ENCODE measurements around the gene SENP1.

The SENP1 gene

DNA sequence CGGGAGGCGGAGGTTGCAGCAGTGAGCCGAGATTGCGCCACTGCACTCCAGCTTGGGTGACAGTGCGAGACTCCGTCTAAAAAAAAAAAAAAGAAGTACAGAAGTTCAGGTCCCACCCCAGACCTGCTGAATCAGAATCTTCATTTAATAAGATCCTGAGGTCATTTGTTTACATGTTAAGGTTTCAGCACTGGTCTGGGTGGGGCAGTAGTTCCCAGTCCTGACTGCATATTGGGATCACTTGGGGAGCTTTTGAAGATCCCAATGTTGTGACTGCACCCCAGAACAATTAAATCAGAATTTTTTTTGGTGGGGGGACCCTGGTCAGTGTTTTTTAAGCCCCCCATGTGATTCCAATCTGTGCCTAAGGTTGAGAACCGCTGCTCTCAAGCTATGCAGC lies 89.9 kb downstream of the SENP1 start:
- no peak for DNase-seq

DNA sequence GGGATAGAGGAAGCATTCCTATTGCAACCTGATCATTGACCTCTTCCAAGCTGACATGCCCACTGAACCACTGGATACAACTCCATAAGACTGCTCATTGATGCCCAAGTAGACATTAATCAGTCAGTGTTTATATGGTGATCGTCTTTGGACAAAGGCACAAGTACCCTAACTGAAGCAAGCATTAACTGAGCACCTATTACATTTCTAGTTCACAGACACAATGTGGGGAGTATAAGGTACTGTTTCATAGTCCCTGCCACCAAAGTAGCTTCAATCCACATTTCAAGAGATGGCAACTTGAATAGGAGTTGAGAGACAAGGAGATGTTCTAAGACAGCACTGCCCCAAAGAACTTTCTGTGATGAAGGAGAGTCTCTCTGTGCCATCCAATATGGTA lies 90.8 kb downstream of the SENP1 start:
- no peak for DNase-seq

DNA sequence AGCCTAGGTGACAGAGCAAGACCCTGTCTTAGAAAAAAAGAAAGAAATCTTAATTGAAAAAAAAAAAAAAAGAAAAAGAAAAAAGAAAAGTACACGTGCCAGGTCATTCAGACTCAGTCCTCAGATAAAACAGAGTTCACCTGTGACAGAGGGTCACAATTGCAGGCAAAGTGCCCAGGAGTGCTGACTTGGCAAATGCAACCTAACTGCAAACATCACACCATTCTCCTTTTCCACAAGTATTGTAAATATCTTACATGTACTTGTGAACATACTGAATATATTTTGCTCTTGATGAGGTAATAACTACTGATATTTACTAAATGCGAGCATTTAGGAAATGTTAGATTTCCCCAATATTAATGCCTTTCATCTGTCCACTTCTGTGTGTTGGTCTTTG lies 92.6 kb downstream of the SENP1 start:
- DNase-seq, result no peak

DNA sequence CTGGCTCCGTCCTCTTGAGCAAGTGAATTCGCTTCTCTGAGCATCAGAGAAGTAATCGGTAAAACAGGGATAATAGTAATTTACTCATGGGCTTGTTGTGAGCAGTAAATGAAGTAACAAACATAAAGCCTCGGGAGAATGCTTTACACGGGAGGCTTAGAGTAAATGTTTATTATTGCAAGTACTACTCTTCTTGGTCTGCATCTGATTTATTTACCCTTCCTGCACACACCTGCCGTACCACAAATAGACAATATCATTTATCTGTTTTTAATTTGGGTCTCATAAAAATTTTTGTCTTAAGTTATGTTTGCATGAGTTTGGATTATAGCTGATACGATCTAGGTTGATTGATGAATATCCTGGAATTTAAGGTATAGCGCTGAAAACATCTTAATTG lies 93.8 kb downstream of the SENP1 start:
- DNase-seq, result no peak

DNA sequence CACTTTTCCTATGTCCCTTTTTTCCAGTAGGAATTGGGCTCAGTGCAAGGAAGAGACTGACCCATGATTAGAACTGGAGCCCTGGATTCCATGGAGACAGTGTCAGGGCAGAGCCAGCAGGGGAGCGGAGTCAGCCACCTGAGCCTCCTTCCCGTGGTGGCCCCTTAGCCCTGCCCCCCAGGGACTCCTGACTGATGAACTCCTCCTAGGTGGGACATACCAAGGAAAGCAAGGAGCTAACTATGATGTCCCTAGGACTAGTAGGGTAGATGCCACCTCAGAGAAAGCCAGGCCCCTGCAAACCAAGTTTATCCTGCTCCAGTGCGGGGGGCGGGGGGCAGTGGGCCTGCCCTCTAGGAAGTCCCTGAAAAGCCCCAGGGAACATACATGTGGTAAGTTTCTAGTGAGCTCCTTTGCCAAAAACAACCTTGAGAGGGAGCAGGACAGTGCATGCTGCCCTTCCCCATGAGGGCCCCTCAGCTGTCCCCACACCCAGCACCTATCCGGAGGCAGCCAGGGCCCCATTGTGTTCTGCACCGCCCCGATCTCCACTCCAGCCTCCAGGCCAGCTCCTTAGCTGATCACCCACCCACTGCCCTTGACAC lies 95.4 kb downstream of the SENP1 start:
- no peak for DNase-seq

DNA sequence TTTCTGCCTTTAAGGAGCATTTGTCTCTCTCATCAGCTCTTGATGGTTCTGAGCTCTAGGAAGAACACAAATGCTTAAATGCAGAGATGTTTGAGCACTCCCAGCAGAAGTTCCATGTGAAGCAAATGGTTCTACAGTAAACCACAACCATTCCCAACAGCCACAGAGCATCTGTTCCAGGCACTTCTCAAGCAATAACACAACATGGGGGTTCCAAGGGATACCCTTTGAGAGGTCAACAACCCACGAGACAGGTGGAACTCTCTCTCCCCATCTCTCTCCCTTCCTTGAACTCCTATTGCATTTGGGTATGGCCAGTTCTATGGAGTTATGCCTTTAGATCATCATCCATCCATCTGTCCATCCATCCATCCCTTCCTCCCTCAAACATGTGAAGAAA lies 96.4 kb downstream of the SENP1 start:
- no peak for DNase-seq

DNA sequence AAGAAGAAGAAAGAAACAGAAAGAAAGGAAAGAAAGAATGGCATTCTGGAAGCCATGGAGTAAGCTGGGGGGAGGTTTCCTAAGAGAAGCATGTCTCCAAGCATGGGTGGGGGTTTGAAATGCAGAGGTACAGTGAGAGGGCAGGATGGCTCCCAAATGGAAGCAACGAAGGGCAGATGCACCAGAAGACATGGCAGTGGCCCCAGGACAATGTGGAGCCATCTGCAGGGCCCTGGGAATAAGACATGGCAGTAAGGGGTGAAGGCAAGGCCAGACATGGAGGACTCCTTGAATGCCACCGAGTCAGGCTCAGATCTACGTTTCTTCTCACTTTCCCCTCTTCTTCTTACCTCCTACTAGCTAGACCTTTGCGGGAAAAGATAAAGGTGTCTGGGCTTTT lies 96.9 kb downstream of the SENP1 start:
- DNase-seq, result no peak

DNA sequence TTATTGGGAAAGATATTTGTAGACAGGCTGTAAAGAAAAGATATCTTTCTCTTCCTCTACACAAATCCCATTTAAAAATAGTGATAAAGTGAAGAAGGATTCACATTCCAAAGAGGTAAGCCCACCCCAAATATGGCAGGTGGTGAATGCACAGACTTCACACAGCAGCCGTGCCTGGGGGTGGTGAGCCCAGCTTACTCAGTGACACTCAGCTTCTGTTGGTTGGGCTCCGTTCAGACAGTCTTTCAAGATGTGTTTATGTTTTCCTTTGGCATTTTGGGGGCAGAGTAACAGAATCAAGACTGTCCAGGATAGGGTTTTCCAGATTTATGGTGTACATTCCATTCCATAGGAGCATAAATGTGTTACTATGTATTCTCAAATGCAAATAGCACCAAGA lies 97.5 kb downstream of the SENP1 start:
- DNase-seq, result no peak

DNA sequence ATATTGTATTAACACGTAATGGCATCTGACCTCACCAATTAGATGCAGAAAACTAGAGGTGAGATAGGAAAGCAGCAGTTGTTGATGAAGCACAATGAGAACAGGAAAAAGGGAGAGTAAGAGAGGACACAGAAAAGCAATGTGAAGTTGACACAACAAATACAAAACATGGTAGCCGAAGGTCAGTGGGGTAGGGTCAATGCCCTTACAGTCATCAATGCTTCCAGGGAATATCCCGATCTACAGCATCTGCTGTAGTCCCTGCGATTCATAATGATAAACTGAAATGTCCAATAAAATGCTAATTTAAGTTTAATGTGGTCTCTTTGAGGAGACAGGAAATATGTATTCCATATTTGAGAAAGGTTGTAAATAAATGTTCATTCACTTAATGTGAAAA lies 98.7 kb downstream of the SENP1 start:
- no peak for DNase-seq

DNA sequence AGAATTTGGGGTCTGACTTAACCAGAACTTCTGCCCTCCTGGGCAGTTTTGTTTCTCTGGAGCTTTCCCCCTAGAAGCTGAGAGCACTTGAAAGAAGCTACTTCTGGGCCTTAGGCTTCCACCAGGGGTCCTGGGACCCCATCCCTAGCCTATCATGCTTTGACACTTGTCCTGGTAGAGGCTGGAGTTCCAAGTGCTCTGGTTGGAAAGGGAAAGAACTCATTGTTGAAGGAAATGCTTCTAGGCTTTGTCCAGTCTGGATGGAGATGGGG lies 100.2 kb downstream of the SENP1 start:
- no peak for DNase-seq

DNA sequence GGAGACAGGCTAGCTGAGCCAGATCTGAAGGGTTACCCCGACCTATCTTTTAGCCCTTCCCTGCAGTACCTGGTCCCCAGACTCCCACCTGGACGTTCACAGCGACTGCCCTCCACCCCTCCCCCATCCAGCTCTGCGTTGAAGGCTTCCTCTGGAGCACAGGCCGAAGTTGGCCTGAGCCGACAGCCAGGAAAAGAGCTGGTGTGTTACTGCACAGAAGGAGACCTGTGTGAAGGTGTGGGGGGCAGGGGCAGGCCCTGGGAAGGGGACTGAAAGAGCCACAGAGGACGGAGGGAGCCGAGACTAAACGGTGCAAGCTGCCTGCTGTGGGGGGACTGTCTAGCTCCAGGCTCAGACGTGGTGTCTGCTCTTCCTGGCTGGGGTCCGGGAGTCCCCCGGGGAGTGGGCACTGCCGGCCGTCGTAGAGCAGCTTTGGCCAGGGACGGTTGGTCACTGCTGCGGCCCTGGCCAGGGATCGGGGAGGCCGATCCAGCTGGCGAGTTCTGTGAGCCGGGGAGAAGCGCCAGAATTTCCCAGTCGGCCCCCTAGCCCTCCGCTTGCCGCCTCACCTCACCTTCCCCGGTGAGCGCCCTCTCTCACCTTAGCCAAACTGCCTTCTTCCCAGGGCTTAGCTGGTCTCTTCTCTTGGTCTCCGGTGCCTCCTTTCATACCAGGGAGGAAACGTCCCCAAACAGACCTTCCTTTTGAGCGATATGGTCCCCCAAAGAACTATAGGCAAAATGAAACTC lies 100.7 kb downstream of the SENP1 start:
- no peak for DNase-seq

DNA sequence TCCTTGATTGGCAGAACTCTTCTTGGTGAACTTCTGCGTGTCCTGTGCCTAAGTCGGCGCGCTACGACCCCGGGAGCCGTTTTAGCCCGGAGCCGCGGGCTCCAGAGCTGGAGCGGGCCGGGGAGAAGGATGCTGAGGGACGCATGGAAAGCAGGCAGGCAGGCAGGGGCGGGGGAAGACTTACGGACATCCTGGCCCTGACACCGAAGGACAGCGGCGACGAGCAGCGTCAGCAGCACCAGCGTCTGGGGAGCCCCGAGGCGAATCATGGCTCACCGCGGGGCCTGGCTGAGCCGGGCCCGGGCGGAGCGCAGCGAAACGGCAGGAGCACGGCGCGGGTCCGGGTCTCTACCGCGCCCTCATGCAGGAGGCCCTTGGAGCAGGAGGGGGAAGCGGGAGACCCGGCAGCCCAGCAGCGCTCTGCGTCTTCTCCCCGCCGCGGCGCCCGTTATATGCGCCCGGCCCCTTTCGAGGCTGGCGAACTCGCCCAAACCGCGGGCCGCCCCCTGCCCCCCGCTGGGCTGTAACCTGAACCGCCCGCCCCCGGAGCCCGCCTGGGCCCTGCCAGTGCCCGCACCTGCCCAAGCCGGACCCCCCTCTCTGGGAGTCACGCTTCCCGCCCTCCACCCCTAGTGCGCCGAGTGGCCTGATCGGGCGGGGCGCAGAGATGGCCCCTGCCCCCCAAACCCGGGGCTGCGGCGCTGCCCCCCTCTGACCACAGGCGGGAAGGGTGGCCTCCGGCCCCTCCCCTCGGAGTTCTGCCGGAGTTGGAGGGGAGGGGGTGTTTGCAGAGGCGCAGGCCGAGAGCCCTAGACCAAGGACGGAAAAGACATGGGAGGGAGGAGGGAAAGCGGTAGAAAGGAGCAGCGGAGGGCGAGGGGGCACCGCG lies 101.6 kb downstream of the SENP1 start, which contains the start of gene COL2A1:
TSS of gene COL2A1 (minus strand) at position 424 of the 889 bp plus-strand sequence. CDS start at position 269, 155 bp downstream.
- DNase-seq, result no peak

DNA sequence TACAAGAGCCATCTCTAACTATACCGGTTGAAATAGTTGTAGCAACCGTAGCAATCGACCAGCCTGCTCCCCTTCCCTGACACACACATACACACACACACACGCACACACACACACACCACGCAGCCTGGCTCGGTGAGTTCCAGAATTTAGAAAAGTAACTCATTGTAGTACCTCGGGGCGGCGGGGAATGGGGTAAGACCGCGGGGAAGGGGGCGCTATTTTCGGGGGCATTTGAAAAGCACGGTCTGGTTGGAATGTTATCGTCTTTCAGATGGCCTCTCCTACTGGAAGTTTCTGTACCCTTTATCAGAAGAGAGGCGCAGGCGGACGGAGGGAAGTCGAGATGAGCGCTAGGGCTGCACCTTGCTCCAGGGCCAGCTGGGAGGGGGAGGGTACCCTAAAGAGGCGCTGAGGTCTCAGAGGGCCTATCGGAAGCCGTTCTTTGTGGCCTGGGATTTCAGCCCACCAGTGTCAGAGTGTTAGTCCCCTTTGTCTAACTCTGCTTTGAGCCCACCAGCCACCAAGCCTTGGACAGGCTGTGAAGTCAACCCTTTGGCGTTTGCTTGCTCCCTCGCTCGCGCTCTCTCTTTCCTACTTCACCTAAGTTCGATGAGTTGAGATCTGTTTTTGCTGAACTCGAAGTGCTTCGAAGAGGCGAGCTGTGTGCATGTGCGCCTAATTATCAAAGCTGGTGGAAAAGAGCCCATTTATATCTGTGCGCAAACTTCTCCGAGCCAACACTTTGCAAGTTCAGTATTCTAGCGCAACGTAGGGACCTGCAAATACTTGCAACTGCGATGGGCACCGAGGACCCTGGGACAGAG lies 102.4 kb downstream of the SENP1 start:
- no peak for DNase-seq

DNA sequence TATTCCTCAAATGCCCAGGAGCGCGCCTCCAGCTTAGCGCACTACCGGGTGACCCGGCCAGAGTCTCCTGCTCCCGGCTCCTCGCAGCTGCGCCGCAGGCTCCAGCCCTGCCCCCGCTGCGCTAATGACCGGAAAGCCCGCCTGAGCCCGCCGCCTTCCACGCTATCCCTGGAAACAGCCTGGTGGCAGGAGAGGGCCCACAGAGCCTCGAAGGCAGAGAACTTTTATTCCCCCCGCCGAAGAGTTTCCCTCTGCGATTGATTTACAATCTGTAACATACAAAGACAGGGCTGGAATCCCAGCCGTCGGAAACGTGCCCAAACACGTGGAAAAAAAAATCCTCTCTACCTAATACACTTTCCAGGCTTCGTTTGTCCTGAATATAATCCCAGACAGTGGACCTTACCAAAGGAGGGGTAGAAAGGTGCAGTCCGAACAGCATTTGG lies 103.1 kb downstream of the SENP1 start:
- no peak for DNase-seq

DNA sequence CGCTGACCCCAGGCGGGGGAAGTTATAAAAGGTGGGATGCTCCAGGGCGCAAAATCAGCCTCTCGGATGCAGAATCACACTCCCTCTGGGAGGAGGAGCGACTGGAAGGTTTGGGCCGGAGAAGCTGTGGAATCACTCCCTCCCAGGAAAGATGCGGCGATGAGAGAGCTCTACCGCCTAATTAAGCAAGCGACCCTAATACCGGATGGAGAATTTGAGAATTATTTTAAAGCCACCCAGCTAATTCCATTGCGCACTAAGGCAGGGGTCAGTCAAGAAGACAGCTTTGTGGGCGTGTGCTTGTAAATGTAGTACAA lies 103.5 kb downstream of the SENP1 start:
- no peak for DNase-seq

DNA sequence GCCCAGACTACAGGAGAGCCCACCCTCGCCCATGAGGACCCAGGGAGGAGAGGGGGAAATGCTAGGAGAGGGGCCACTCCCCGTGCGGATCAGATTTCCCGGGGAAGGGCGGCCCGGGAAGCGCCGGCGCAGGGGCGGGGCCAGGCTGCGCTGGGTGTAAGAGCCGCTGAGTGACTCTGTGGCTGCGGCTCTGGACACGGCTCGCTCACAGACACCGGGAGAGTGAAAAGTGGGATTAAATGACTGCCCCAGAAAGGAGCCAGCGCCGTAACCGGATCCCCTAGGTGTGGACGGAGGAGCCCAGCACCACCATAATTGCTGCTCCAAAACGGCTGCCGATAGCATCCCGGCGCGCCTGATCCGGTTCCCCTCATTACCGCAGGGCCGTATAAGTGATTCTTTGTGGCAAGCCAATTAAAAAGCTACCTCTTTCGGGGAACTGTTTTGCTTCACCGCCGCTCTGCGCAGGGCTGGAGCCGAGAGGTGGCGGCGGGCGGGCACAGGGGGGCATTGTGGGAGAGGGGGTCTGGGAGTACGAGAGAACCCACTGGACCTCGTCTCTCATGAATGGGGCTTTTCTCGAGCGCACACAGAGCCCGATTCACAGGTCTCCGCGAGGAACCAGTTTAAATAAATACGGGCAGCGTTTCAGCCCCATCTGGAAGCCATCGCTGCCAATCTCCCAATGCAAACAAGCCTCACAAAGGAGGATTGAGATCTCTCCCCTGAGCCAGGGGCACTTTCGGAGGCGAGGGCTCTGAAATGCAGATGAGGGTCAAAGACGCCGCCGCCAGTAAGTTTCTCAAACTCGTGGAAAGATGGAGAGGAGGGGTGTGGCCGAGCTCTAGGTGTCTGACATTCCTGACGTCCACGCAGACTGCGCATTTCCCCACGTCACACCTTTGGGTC lies 104.1 kb downstream of the SENP1 start:
- no peak for DNase-seq

DNA sequence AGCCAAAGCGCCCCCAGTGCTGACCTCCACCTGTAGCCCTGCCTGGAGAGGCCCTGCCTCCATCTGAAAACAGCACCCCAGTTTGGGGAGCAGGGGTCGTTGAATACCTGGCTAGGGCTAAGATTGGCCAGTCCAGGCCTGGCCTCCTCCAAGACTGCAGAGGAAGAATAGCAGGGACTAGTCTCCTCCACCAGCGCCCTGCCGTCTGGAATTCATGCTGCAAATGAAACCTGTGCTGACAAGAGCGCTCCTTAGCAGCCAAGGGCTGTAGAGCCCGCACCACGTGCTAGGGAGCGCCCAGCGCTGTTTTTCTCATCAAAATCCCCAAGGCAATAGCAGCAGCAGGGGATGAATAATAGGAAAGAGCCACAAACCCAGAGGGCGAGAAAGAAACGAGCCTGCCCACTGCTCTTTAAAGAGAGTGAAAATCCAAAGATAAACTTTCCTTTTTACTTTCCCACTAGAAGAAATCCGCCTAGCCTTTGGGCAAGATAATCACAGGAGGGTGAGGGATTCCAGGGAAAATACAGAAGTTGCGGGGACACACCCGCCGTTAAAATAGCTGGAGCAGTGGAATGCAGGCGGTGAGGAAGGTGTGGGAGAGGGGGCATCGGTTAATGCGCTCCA lies 104.9 kb downstream of the SENP1 start:
- peak; percentile 14 for DNase-seq

DNA sequence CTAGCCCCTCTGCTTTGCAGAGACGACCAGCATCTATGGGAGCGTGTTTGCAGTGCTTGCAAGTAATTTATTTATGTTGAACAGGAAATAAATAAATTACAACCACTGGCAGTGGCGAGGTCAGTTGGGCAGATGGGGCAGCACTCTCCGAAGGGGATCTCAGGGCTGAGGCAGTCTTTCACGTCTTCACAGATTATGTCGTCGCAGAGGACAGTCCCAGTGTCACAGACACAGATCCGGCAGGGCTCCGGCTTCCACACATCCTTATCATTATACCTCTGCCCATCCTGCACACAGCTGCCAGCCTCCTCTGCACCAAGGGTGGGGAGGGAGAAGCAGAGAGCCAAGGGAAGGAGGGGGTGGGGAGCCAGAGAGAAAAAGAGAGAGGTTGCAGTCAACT lies 106.1 kb downstream of the SENP1 start:
- DNase-seq, result no peak

DNA sequence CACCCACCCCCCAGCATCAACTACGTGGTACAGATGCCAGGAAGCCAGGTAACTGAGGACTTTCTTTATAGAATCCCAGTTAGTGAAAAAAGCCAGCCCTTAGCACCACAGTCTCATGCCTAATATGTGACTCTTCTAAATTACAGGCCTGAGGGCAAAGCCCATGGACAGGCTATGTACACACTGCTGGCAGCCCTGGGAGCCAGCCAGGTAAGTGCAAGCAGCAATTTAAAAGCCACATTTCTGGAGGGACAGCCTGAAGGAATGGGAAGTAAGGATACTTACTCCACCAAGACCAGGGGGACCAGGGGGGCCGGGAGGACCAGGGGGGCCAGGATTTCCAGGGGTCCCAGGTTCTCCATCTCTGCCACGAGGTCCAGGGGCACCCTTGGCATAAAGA lies 108.6 kb downstream of the SENP1 start:
- DNase-seq, result no peak

DNA sequence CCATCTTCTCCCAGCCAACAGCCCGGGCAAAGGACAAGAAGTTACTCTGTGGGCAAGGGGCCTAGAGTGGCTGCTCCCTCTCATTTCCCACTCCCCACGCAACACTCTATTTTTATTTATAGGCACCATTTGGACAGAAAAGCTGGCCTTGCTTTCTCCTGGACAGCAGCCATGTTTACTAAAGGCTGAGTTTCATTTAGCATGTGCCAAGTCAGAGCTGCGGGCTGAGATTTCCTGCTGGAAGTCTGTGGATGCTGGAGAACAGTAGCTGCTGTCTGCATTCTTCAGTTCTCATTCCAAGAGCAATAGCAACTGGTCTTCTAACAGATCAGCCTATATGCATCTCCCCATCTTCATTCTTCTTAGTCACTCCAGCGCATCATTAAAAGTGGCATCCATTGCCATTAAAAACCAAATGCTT lies 109.9 kb downstream of the SENP1 start:
- DNase-seq, result no peak

DNA sequence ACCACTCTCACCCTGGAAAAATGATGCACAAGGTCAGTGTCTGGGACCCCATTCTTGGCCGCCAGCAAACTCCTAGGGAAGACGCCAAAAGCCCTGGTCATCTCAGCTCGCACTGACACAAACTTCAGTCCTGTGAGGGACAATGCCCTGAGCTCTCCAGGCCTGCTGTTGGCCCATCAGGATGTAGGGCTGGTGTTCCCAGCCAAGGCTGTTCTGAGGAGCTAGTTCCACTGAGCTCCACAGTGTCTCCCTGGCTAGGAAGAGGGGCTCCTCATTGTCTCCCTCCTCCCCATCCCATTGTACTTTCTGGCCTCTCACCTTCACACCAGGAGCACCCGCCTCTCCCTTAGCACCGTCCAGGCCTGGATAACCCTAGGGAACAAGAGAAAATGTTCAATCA lies 112.4 kb downstream of the SENP1 start:
- DNase-seq, result no peak

Data from NCI-H1694 (cell line).